IPS DF 4.7 (cell line): ENCODE measurements around the gene EME2.
"Not testable (repeated sequence)": the region's sequence is repeated elsewhere in the genome, so short reads cannot be mapped to it uniquely, and the experiment has no call there.

ENCODE experiments used
- DNase-seq: peaks from one replicate; pipeline ENCODE4 v3.0.0-alpha.2; 2013; ENCODE audit warnings: low spot score; ENCODE audit errors: extremely low read depth

EME2 gene

GRCh38 chr16:1791256-1791942 lies 18.8 kb downstream of the EME2 start:
- DNase-seq, result no peak

DNA sequence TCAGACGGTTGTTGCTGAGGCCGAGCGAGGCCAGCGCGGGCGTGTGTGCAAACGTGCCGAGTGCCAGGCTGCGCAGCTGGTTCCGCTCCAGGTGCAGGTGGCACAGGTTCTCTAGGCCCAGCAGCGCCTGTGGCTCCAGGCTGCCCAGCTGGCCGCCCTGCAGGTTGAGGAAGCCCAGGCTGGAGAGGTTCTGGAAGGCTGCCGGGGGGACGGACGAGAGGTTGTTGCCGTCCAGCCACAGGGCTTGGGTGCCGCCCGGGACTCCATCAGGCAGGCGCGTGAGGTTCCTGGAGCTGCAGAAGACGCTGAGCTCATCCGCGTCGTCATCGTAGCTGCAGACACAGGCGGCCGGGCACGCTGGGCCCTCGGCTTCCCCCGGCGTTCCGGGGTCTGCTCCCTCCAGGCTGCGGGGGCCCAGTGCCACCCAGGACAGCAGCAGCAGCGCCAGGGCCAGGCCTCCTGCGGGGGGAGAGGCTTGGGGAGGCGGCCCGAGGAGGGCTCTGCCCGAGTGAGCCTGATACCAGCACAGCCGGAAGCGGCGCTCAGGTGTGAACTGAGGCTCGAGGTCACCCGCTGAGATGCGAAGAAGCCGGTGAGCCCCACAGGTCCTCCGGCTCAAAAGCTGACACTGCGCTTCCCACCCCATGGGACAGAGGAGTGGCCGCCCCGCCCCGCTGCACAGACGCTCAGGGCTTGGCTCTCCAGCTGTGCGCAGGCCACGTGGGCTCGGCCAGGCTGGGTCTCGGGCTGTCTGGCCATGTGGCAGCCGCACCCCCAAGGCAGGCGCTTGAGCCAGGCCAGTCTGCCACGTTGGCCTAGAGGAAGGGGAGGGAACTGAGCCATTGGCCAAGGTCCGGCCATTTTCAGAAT lies 19.6 kb downstream of the EME2 start:
- no peak for DNase-seq

DNA sequence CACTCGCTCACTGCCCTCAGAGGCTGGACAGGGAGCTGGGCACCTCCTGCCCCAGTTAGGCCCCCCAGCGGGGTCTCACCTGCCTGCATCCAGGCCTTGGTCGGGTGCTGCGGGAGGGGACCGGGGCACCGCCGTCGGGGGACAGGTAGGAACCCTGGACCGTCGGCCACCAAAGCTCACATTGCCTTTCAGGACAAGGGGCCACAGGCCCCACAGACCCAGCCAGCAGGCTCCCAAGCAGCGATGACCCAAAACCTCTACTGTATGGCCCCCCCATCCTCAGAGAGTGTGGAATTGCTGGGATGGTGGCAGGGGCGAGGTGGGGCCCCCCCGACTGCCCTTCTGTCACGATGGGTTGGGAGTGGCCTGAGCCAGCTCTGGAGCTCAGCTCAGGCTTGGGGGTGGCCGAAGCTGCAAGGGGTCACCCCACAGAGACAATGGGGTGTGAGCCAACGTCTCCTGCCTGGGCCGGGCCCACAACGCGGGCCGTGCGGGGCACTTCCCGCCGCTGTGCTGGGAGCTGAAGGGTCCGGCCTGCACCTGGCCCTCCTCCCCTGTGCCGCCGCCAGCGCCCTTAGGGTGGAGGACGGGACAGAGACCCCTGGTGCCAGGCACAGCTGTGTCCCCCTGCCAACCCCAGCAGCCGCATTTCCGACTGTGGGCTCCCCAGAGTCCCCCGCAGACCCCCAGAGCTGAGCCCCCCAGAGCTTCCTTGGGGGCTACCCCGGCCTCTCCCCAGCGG lies 20.4 kb downstream of the EME2 start:
- DNase-seq, result no peak

GRCh38 chr16:1793578-1794220 lies 21.1 kb downstream of the EME2 start, which contains the start of gene IGFALS:
IGFALS (minus strand) TSS chr16:1793705; CDS start chr16:1793652, 53 bp downstream.
- no peak for DNase-seq

GRCh38 chr16:1794221-1794871 lies 21.7 kb downstream of the EME2 start:
- no peak for DNase-seq

DNA sequence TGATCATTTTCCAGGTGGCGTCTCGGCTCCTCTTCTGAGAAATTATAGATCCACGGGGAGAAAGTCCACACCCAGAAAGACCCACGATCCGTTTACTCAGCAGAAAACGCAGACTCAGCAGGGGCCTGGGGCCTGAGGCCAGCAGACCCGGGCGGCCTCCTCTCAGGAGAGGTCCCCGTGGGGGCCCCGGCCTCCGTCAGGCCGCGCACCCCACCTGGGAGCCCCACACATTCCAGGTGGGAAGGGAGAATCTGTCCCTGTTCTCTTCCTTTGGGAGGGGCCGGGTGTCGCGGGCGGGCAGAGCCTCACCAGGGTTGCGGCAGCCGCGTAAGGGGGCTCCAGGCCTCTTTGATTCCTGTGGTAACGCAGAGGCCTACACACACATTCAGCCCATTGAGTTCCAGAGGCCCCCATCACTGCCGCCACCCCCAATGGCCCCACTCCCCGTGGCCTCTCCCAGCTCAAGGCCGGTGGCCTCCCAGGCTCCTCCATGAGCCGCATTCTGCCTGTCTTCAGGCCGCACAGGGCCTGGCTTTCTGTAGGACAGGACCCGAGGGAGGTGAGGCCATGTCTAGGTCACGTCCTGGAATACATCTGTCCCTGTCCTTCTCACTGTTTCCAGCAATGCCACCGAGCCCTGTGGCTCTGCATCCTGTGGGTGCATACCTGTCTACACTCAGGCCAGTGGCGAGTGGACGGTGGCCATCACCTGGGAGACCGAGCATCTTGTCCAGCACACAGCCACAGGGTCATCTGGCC lies 22.5 kb downstream of the EME2 start:
- DNase-seq, result no peak

- not testable (repeated sequence) for DNase-seq
Measured at GRCh38 chr16:1799263-1799662, 26.7 kb downstream of the EME2 start.

DNA sequence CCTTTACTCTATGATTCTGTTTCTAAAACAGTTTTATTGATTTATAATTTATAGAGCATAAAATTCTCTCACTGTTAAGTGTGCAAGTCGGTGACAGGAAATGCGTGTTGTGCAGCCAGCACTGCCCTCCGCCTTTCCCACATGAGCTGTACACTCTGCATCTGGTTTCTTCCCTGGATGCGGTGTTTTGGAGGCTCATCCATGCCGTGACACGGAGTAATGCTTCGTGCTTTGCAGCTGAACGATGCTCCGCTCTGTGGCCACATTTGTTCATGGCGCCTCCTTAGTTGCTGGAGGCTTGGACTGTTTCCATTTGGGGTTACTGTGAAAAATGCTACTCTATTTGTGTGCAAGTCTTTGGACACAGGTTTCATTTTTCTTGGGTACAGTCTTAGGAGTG lies 28.1 kb downstream of the EME2 start:
- no peak for DNase-seq

DNA sequence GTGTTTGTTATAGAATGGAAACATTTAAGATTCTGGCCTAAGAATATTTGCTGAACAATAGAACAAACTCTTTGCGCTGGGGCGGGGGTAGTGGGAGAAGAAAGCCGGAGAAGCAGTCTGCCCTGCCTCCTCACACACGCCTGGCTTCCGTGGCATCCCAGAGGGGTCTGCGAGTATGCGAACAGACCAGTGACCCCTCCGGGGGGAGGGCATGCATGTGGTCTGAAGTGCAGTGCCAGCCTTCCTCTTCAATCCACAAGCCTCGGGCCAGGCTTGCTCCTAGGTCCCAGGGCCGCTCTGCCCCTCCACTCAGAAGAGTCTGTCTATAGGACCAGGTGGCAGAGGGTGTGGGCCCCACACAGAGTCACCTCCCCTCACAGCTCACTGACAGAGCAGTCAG lies 35.0 kb downstream of the EME2 start:
- DNase-seq, result no peak

DNA sequence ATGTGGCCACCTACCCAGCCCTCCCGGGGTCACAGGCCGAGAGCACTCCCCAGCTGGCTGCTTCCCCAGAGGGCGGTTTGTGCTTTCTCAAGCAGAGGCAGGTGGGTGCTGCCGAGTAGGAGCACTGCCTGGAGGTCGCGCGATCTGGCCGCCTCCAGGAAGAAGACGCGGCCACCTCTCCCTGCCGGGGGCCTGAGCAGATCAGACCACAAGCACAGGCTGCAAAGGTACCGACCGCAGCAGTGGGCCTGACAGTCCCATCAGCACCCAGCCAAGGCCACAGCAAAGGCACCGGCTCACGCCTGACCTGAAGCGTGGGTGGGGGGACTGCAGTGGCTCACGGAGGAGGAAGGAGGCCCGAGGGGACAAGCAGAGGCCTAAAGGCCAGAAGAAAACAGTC lies 36.1 kb downstream of the EME2 start:
- DNase-seq, result no peak

- no peak for DNase-seq
Measured at GRCh38 chr16:1809281-1809801, 36.7 kb downstream of the EME2 start.

DNA sequence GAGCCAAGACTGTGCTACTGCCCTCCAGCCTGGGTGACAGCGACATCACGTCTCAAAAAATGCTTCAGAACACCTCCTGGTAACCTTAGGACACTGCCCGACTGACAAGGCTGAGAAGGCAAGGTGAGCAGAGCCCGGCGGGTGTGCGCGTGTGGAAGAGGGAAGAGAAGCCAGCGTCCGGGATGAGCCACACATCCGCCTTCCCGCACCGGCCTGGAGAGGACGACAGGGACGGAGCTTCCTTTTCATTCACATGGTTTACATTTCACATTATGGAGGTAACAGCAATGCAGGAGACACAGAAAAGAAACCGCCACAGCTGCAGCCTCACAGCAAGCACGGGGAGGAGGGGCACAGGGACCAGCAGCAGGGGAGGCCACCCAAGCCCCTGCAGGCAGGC lies 37.5 kb downstream of the EME2 start:
- no peak for DNase-seq

- DNase-seq, result no peak
Measured at GRCh38 chr16:1810536-1810935, 37.9 kb downstream of the EME2 start.

DNA sequence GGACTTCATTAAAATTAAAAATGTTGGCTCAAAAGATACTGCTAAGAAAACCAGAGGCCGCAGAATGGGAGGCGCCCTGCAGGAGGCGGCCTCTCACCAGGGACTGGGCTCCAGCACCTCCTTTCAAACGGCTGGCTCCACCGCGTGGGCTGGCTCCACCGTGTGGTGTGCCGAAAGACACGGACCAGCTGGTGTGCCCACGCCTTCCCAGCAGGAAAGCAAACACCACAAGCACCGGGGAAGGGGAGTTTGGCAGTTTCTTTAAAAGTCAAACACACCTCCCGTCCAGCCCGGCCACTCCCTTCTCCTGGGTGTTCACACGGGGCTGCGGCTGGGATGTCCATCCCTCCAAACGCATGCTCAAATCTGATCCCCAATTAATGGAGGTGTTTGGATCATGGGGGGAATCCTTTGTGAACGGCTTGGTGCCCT lies 40.1 kb downstream of the EME2 start:
- DNase-seq, result no peak

DNA sequence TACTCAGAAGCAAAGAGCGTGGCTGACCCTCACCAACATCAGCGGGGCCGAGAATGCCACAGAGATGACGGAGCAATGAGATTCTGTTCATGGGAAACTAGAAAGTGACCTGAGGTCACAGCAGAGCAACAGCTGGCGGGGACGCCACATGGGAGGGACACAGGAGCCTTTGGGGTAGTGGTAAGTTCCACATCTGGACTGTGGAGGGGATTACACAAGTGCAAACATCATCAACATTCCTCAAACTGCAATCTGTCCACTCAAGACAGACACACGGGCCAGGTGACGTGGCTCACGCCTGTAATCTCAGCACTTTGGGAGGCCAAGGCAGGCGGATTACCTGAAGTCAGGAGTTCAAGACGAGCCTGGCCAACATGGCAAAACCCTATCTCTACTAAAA lies 42.9 kb downstream of the EME2 start:
- no peak for DNase-seq

GRCh38 chr16:1816396-1817275 lies 44.0 kb downstream of the EME2 start:
- no peak for DNase-seq

DNA sequence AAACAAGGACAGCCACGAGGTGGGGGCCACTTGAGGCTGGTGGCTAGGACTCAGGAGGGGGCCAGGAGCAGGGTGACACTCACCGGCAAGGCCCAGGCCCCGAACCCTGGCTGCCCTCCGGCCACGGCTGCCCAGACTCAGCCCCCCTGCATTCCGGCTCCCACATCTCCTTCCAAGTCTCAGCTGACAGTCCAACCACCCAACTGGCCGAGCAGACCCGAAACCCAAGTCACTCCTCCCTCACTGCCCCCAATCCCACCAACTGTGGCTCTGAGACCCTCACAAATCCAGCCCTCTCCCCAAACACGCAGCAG lies 44.6 kb downstream of the EME2 start:
- no peak for DNase-seq

GRCh38 chr16:1817716-1818115 lies 45.1 kb downstream of the EME2 start:
- DNase-seq, result no peak

GRCh38 chr16:1818204-1818872 lies 45.7 kb downstream of the EME2 start:
- DNase-seq, result no peak
